Mammary epithelial cell (primary cell): ENCODE measurements around the gene PTPN3.

Experiments
- EZH2 ChIP-seq: IDR thresholded peaks from 2 replicates; pipeline ENCODE4 v1.6.1; 2012; ENCODE audit warnings: low read length, inconsistent platforms, borderline replicate concordance
- TF ChIP-seq, protein P1 (sequence below), 2 donors: IDR thresholded peaks in 1 of 2; conservative IDR thresholded peaks in 1 of 2; 2 replicates each; pipeline ENCODE4 v1.5.1; 2011 to 2012; ENCODE audit warnings: inconsistent platforms in 2 of 2, low read length in 2 of 2, mild to moderate bottlenecking in 2 of 2, control low read depth in 1 of 2, low read depth in 1 of 2; ENCODE audit not compliant: insufficient read depth in 1 of 2; ENCODE audit errors: extremely low read depth in 1 of 2

DNA sequence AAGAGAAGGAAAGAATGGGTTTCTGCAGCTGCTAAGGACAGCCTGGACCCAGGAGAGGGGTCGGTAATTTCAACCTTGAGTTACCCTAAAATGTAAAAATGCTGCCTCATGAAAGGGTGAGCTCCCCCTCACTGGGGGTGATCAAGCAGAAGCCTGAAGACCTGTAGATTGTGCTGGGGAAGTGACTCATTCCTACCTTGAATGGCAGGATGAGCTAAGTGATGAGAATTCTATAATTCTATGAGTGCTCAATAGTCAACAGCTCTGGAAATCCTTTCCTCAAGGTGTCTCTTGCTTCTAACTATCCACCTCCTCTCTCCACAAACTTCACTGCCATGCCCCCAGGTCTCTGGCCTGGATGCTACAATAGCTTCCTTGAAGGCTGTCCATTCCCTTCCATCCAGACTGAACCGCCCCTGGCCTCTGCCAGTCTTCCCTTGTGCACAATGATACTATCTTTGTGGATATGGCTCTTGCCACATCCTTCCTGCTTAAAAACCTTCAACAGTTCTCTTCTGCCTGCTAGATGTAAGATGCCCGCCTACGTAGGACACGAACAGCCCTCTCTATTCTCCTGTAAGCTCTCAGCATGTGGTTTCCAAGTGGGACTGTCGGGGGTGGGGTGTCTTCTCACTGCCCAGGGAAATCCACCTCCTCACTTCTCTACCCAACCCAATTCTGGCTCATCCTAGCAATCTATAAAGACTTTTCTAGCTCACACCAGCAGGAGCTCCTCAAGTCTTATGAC is 50.6 kb downstream of the PTPN3 start:
- TF ChIP-seq, protein P1, sequence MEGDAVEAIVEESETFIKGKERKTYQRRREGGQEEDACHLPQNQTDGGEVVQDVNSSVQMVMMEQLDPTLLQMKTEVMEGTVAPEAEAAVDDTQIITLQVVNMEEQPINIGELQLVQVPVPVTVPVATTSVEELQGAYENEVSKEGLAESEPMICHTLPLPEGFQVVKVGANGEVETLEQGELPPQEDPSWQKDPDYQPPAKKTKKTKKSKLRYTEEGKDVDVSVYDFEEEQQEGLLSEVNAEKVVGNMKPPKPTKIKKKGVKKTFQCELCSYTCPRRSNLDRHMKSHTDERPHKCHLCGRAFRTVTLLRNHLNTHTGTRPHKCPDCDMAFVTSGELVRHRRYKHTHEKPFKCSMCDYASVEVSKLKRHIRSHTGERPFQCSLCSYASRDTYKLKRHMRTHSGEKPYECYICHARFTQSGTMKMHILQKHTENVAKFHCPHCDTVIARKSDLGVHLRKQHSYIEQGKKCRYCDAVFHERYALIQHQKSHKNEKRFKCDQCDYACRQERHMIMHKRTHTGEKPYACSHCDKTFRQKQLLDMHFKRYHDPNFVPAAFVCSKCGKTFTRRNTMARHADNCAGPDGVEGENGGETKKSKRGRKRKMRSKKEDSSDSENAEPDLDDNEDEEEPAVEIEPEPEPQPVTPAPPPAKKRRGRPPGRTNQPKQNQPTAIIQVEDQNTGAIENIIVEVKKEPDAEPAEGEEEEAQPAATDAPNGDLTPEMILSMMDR (conservative IDR thresholded peaks at IDR 0.05 in 1 of 2, IDR thresholded peaks at IDR 0.05 in 1 of 2; ENCODE audit: extremely low read depth in 1 of 2, insufficient read depth in 1 of 2, low read depth in 1 of 2, low read length in 2 of 2): no peak
- TF ChIP-seq EZH2: no peak
